Measurements from ENCODE around the gene LARGE1.

LARGE1 gene

DNA sequence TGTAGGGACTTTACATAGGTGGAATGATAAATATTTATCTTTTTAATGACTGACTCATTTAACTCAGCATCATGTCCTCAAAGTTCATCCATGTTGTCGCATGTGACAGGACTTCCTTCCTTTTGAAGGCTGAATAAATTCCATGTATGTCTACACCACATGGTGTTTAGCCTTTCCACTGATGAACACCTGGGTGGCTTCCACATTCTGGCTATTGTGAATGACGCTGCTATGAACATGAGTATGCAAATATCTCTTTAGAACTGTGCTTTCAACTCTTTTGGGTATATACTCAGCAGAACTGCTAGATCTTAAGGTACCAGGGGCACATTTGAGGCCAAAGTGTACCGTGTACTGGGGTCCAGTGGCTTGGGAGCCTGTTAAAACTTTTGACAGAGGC lies 24.1 kb downstream of the LARGE1 start:
- TF ChIP-seq, protein P1, sequence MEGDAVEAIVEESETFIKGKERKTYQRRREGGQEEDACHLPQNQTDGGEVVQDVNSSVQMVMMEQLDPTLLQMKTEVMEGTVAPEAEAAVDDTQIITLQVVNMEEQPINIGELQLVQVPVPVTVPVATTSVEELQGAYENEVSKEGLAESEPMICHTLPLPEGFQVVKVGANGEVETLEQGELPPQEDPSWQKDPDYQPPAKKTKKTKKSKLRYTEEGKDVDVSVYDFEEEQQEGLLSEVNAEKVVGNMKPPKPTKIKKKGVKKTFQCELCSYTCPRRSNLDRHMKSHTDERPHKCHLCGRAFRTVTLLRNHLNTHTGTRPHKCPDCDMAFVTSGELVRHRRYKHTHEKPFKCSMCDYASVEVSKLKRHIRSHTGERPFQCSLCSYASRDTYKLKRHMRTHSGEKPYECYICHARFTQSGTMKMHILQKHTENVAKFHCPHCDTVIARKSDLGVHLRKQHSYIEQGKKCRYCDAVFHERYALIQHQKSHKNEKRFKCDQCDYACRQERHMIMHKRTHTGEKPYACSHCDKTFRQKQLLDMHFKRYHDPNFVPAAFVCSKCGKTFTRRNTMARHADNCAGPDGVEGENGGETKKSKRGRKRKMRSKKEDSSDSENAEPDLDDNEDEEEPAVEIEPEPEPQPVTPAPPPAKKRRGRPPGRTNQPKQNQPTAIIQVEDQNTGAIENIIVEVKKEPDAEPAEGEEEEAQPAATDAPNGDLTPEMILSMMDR (conservative IDR thresholded peaks at IDR 0.05; ENCODE audit: low read length), result no peak
- H3K4me3 ChIP-seq (ENCODE audit: low read length), result no peak overlapping the region
- DNase-seq (ENCODE audit: low read depth), result no peak

DNA sequence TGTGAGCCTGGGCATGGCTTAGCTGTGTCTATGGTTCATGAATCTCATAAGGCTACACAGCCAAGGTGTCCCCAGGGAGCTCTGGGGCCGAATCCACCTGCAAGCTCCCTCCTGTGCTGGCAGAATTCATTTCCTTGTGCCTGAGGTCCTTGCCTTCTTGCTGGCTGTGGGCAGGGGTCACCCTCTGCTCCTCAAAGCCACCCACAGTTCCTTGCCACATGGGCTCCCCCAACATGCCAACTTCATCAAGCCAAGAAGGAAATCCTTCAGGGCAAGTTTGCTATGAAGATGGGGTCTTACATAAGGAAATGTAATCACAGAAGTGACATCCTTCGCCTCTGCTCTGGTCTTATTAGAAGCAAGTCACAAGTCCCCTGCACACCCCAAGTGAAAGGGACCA lies 24.8 kb downstream of the LARGE1 start:
- DNase-seq (ENCODE audit: low read depth), result no peak
- H3K4me3 ChIP-seq (ENCODE audit: low read length), result no peak overlapping the region
- TF ChIP-seq, protein P1 (conservative IDR thresholded peaks at IDR 0.05; ENCODE audit: low read length), result no peak

GRCh38 chr22:33894515-33894914 lies 25.8 kb downstream of the LARGE1 start:
- no peak for DNase-seq (ENCODE audit: low read depth)
- TF ChIP-seq, protein P1 (conservative IDR thresholded peaks at IDR 0.05; ENCODE audit: low read length), result no peak
- H3K4me3 ChIP-seq (ENCODE audit: low read length), result no peak overlapping the region

DNA sequence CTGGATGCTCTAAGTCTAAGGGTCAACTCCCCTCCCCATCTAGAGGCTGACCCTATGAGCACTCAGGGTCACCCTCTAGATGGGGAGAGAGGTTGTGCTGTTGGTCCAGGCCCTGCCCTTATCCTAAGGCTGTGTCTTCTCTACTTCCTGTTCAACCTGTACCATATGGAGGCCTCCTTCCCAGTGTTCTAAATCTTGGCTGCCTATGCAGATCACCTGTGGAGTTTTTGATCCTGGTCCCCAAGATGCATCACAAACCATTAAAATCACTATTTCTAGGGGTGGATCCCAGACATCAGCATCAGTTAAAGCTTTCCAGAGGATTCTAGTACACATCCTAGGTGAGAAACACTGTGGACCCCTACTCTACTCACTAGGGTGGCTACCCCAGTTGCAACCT lies 26.2 kb downstream of the LARGE1 start:
- TF ChIP-seq, protein P1 (conservative IDR thresholded peaks at IDR 0.05; ENCODE audit: low read length), result no peak
- no peak overlapping the region for H3K4me3 ChIP-seq (ENCODE audit: low read length)
- no peak for DNase-seq (ENCODE audit: low read depth)

GRCh38 chr22:33893512-33893911 lies 26.8 kb downstream of the LARGE1 start:
- TF ChIP-seq, protein P1 (conservative IDR thresholded peaks at IDR 0.05; ENCODE audit: low read length), result no peak
- DNase-seq (ENCODE audit: low read depth), result no peak
- no peak overlapping the region for H3K4me3 ChIP-seq (ENCODE audit: low read length)

DNA sequence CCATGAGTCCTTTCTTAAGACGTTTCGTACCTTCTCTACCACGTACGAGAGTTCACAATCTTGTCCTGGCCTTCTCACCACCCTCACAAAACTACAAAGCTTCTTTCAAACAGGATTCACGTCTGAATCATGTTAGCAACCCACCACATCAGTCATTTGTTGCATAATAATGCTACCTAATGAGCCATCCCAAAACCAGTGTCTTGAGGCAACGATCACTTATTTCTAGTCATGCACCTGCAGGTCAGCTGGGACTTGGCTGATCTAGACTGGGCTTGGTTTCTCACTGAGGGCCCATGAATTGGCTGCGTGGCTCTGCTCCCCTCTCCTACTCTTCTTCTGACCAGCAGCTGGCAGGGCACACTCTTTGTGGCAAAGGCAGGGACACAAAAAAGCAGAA lies 28.3 kb downstream of the LARGE1 start:
- no peak for DNase-seq (ENCODE audit: low read depth)
- no peak overlapping the region for H3K4me3 ChIP-seq (ENCODE audit: low read length)
- TF ChIP-seq, protein P1 (conservative IDR thresholded peaks at IDR 0.05; ENCODE audit: low read length), result no peak

- no peak for DNase-seq (ENCODE audit: low read depth)
- H3K4me3 ChIP-seq (ENCODE audit: low read length), result no peak overlapping the region
- TF ChIP-seq, protein P1 (conservative IDR thresholded peaks at IDR 0.05; ENCODE audit: low read length), result no peak
These were observed 28.8 kb downstream of the LARGE1 start for GRCh38 chr22:33891455-33891854.
